Body of pancreas (tissue), 4 donors: ENCODE results near the gene STBD1.

Experiments
- POLR2A ChIP-seq, 3 donors: fragments of 450-650 bp; IDR thresholded peaks; one replicate each; pipeline ENCODE4 v1.6.1; 2016; ENCODE audit warnings: antibody characterized with exemption in 3 of 3, mild to moderate bottlenecking in 2 of 3
- TF ChIP-seq, protein P1 (sequence below), 7 experiments: fragments of 450-650 bp in 4 of 7; fragments of 200-600 bp in 3 of 7; sonication (generic) in 3 of 7; IDR thresholded peaks; one replicate each; pipeline ENCODE4 v1.5.1; 2016 to 2019; ENCODE audit warnings: antibody characterized with exemption in 7 of 7

- TF ChIP-seq, protein P1, sequence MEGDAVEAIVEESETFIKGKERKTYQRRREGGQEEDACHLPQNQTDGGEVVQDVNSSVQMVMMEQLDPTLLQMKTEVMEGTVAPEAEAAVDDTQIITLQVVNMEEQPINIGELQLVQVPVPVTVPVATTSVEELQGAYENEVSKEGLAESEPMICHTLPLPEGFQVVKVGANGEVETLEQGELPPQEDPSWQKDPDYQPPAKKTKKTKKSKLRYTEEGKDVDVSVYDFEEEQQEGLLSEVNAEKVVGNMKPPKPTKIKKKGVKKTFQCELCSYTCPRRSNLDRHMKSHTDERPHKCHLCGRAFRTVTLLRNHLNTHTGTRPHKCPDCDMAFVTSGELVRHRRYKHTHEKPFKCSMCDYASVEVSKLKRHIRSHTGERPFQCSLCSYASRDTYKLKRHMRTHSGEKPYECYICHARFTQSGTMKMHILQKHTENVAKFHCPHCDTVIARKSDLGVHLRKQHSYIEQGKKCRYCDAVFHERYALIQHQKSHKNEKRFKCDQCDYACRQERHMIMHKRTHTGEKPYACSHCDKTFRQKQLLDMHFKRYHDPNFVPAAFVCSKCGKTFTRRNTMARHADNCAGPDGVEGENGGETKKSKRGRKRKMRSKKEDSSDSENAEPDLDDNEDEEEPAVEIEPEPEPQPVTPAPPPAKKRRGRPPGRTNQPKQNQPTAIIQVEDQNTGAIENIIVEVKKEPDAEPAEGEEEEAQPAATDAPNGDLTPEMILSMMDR (IDR thresholded peaks at IDR 0.05), result no peak
- no peak for TF ChIP-seq POLR2A (IDR thresholded peaks at IDR 0.05)
These were observed 15.7 kb downstream of the STBD1 start for GRCh38 chr4:76322236-76322635.
